Coronary artery (tissue), 2 donors: ENCODE results near the gene GALM.
"Not testable (repeated sequence)": the region's sequence is repeated elsewhere in the genome, so short reads cannot be mapped to it uniquely, and the experiment has no call there.

Experiments
- DNase-seq: peaks from one replicate; pipeline ENCODE4 v3.0.0-alpha.2; 2017; ENCODE audit warnings: low spot score
- H3K27ac ChIP-seq, 2 donors: fragments of 200-600 bp; sonication (generic); one replicate each; pipeline ENCODE4 v1.5.1; 2016 to 2019
- H3K4me3 ChIP-seq: fragments of 200-600 bp; sonication (generic); 2 replicates; pipeline ENCODE4 v1.5.1; 2016; ENCODE audit warnings: mild to moderate bottlenecking, moderate library complexity
- TF ChIP-seq, protein P1 (sequence below): fragments of 200-600 bp; sonication (generic); IDR thresholded peaks from one replicate; pipeline ENCODE4 v1.5.1; 2019; ENCODE audit warnings: antibody characterized with exemption

Gene GALM

GRCh38 chr2:38748943-38749804 lies 83.3 kb downstream of the GALM start:
- no peak for DNase-seq
- Histone ChIP-seq H3K27ac (peak overlapping the region in 1 of 2 donors; percentile 100), H3K4me3 (peak overlapping the region; percentile 99)
- TF ChIP-seq, protein P1, sequence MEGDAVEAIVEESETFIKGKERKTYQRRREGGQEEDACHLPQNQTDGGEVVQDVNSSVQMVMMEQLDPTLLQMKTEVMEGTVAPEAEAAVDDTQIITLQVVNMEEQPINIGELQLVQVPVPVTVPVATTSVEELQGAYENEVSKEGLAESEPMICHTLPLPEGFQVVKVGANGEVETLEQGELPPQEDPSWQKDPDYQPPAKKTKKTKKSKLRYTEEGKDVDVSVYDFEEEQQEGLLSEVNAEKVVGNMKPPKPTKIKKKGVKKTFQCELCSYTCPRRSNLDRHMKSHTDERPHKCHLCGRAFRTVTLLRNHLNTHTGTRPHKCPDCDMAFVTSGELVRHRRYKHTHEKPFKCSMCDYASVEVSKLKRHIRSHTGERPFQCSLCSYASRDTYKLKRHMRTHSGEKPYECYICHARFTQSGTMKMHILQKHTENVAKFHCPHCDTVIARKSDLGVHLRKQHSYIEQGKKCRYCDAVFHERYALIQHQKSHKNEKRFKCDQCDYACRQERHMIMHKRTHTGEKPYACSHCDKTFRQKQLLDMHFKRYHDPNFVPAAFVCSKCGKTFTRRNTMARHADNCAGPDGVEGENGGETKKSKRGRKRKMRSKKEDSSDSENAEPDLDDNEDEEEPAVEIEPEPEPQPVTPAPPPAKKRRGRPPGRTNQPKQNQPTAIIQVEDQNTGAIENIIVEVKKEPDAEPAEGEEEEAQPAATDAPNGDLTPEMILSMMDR, result no peak

- TF ChIP-seq, protein P1, result no peak
- Histone ChIP-seq H3K27ac (peak overlapping the region; percentile 98 to 100), H3K4me3 (peak overlapping the region; percentile 99)
- DNase-seq, result no peak
Observed at GRCh38 chr2:38750011-38750890, 84.3 kb downstream of the GALM start.

GRCh38 chr2:38750891-38751595 lies 85.1 kb downstream of the GALM start, which contains the start of gene SRSF7:
SRSF7 (minus strand) TSS chr2:38751361; CDS start chr2:38751256, 105 bp downstream.
- Histone ChIP-seq H3K4me3 (peak within 1 kb of the TSS; percentile 99), H3K27ac (peak within 1 kb of the TSS; percentile 98 to 100)
- peak; percentile 98 for DNase-seq
- TF ChIP-seq, protein P1, result no peak

GRCh38 chr2:38751596-38752410 lies 85.9 kb downstream of the GALM start:
- DNase-seq, result no peak
- TF ChIP-seq, protein P1, result no peak
- peak overlapping the region; percentile 98 to 100 for H3K27ac ChIP-seq
- H3K4me3 ChIP-seq, result peak overlapping the region; percentile 99

DNA sequence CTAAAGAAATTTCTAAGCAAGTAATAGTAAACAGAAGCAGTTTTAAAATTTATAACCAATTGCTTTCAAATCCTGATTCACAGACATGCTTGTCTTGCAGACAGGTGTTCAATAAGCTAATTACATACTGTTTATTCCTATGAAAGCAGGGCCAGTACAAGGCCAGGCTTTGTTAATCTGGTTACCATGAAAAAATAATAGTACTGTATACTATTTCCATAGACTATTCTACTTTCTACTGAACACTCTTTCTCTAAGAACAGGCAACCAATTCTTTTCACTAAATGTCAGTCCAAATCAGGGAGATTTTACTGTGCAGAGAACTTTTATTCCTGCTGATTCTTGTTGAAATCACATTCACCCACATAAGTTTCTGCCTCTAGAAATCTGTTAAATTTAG lies 88.1 kb downstream of the GALM start:
- TF ChIP-seq, protein P1, result no peak
- Histone ChIP-seq H3K4me3 (no peak overlapping the region), H3K27ac (no peak overlapping the region)
- DNase-seq, result no peak

- Histone ChIP-seq H3K27ac (no peak overlapping the region), H3K4me3 (peak overlapping the region; percentile 13)
- TF ChIP-seq, protein P1, result no peak
- no peak for DNase-seq
Observed at GRCh38 chr2:38754506-38754905, 88.6 kb downstream of the GALM start.

DNA sequence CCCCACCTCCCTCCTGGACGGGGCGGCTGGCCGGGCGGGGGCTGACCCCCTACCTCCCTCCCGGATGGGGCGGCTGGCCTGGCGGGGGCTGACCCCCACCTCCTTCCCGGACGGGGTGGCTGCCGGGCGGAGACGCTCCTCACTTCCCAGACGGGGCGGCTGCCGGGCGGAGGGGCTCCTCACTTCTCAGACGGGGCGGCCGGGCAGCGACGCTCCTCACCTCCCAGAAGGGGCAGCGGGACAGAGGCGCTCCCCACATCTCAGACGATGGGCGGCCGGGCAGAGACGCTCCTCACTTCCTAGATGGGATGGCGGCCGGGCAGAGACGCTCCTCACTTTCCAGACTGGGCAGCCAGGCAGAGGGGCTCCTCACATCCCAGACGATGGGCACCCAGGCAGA lies 90.0 kb downstream of the GALM start:
- not testable (repeated sequence) for DNase-seq, H3K27ac ChIP-seq, H3K4me3 ChIP-seq
